Keratinocyte (primary cell): Measurements from ENCODE around the gene BCL2. TPM values are rescaled to one million over a fixed set of nuclear protein-coding genes. Genes with fewer than 3 reads are reported as not detected.

Experiments
- DNase-seq: peaks from one replicate; pipeline ENCODE4 v3.0.0-alpha.2; 2011; ENCODE audit warnings: low read depth, missing footprints, low spot score
- FAIRE-seq: peaks from 2 replicates; lab custom pipeline; 2011; peaks lifted over from hg19 to GRCh38; lab: Jason Lieb, UNC
- H2AFZ ChIP-seq: 2 replicates; pipeline ENCODE4 v1.6.0; 2012; ENCODE audit warnings: low read length, control low read depth, inconsistent platforms; ENCODE audit not compliant: control insufficient read depth
- H3K27ac ChIP-seq: 2 replicates; pipeline ENCODE4 v1.5.1; 2011; ENCODE audit warnings: low read length; ENCODE audit not compliant: control insufficient read depth, insufficient read depth
- H3K27me3 ChIP-seq: 3 replicates; pipeline ENCODE4 v1.6.0; 2011; ENCODE audit warnings: low read length; ENCODE audit not compliant: control insufficient read depth, insufficient read depth; ENCODE audit errors: extremely low read depth
- H3K36me3 ChIP-seq, 2 experiments: 2 replicates in 1 of 2; 3 replicates in 1 of 2; pipeline ENCODE4 v1.5.1; 2011; ENCODE audit warnings: low read length in 2 of 2, mild to moderate bottlenecking in 1 of 2; ENCODE audit not compliant: control insufficient read depth in 2 of 2, insufficient read depth in 2 of 2; ENCODE audit errors: extremely low read depth in 1 of 2
- H3K4me1 ChIP-seq: 3 replicates; pipeline ENCODE4 v1.5.1; 2011; ENCODE audit warnings: low read length; ENCODE audit not compliant: control insufficient read depth, insufficient read depth; ENCODE audit errors: extremely low read depth
- H3K4me2 ChIP-seq: 3 replicates; pipeline ENCODE4 v1.6.0; 2011; ENCODE audit warnings: low read depth, low read length; ENCODE audit not compliant: control insufficient read depth, insufficient read depth; ENCODE audit errors: extremely low read depth
- H3K4me3 ChIP-seq, 3 experiments: fragments of 200-600 bp in 1 of 3; sonication (generic) in 1 of 3; 2 replicates in 2 of 3; 3 replicates in 1 of 3; pipeline ENCODE4 v1.5.1; 2011 to 2016; ENCODE audit warnings: low read length in 3 of 3, mild to moderate bottlenecking in 3 of 3, control low read depth in 2 of 3, inconsistent platforms in 1 of 3, low read depth in 1 of 3, mixed read lengths in 1 of 3, mixed run types in 1 of 3, moderate library complexity in 1 of 3; ENCODE audit not compliant: control insufficient read depth in 2 of 3, insufficient read depth in 2 of 3; ENCODE audit errors: extremely low read depth in 1 of 3
- H3K79me2 ChIP-seq: 2 replicates; pipeline ENCODE4 v1.6.0; 2012; ENCODE audit warnings: low read length; ENCODE audit not compliant: control insufficient read depth, insufficient read depth
- H3K9ac ChIP-seq: 3 replicates; pipeline ENCODE4 v1.6.0; 2011; ENCODE audit warnings: low read length; ENCODE audit not compliant: control insufficient read depth, insufficient read depth; ENCODE audit errors: extremely low read depth
- H3K9me1 ChIP-seq: 3 replicates; pipeline ENCODE4 v1.6.0; 2011; ENCODE audit warnings: low read length; ENCODE audit not compliant: control insufficient read depth, insufficient read depth; ENCODE audit errors: extremely low read depth
- H3K9me3 ChIP-seq: 2 replicates; pipeline ENCODE4 v1.5.1; 2012; ENCODE audit warnings: low read depth, low read length; ENCODE audit not compliant: control insufficient read depth
- H4K20me1 ChIP-seq: 3 replicates; pipeline ENCODE4 v1.6.0; 2011; ENCODE audit warnings: low read length; ENCODE audit not compliant: control insufficient read depth, insufficient read depth; ENCODE audit errors: extremely low read depth
- EZH2 ChIP-seq: IDR thresholded peaks from one replicate; pipeline ENCODE4 v1.6.1; 2012; ENCODE audit warnings: inconsistent platforms, mild to moderate bottlenecking, low read length, moderate library complexity
- dilution Hi-C: fragments of 300-500 bp; cut with MboI; formaldehyde crosslinking; loops from one replicate; pipeline ENCODE4 v1.7.0; 2020; ENCODE audit warnings: low sequenced_read_pairs; ENCODE audit not compliant: extremely low pct_ligation_motif_present
- polyA plus RNA-seq, 5 experiments: library from polyadenylated mRNA; depleted of rRNA in 3 of 5; stranded (reverse) in 3 of 5; stranded (forward) in 1 of 5; unstranded in 1 of 5; fragments of >200 nt; gene quantifications; 1 replicate in 1 of 5; 2 replicates in 3 of 5; 3 replicates in 1 of 5; pipeline versions ENCODE4 v1.2.1 to v1.2.3, GENCODE V29; 2011 to 2012; ENCODE audit warnings: missing spikeins in 2 of 5, low read depth in 1 of 5, low replicate concordance in 1 of 5
- TF ChIP-seq, protein P1 (sequence below), 3 experiments: IDR thresholded peaks in 1 of 3; conservative IDR thresholded peaks in 1 of 3; optimal IDR thresholded peaks in 1 of 3; 2 replicates in 2 of 3; 3 replicates in 1 of 3; pipeline versions ENCODE3 to v1.5.1; 2011; ENCODE audit warnings: low read length in 3 of 3, mild to moderate bottlenecking in 3 of 3, moderate library complexity in 2 of 3, control low read depth in 1 of 3, inconsistent platforms in 1 of 3; ENCODE audit not compliant: insufficient read depth in 2 of 3; ENCODE audit errors: extremely low read depth in 1 of 3

The BCL2 gene
- polyA plus RNA-seq, 1 donor (not counting 4 experiments of a cell fraction or from before 2014, with no cell fraction given) = 0.30 TPM

DNA sequence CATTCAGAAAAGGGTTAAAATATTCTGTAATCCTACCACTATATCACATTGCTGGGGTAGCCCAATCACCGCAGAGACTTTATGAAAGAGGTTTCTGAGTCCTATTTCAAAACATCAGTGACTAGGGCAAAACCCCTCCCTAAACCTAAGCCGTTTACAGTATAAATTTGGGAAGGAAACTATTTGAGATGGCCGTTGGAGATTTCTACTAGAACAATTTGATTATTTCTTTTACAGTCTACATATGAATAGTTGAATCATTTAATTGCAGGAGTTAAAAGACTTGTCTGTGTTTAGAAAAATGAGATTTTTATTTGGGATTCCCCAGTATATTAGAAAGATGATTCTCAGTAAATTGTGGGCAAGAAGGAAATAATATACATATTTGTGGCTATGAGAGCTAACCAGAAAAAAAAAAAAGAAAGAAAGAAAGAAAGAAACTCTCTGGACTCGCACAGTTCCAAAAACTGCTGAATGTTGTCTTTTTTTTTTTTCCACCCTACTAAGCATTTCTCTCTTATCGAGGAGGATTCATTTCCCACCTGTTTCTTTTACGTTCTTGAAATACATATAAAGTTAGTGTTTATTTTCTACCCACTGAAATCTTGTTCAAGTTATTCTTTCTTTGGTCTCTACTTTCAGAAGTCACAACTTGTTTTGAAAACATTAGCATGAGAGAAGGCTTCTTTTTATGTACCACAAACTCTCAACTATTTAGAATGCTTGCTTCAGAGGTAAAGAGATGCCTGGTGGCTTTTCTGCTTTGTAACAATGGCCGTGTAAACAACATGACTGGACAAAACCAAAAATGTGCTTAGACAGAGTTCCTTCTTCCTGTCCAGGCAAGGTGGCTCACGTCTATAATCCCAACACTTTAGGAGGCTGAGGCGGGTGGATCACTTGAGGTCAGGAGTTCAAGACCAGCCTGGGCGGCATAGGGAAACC is 65.9 kb downstream of the BCL2 start:
- FAIRE-seq = no peak
- Histone ChIP-seq H3K4me1 (no peaks in the 10 kb centered on the region), H3K36me3 (no peaks in the 10 kb centered on the region), H3K4me2 (peak overlapping the region; percentile 25), H3K9ac (no peak overlapping the region), H3K79me2 (no peaks in the 10 kb centered on the region), H4K20me1 (no peaks in the 10 kb centered on the region), H3K27ac (no peak overlapping the region), H3K4me3 (no peak overlapping the region), H3K27me3 (peaks cover 3% of the 10 kb centered on the region), H3K9me3 (no peaks in the 10 kb centered on the region), H2AFZ (peak overlapping the region; percentile 14), H3K9me1 (no peaks in the 10 kb centered on the region)
- no peak for TF ChIP-seq EZH2
- TF ChIP-seq, protein P1, sequence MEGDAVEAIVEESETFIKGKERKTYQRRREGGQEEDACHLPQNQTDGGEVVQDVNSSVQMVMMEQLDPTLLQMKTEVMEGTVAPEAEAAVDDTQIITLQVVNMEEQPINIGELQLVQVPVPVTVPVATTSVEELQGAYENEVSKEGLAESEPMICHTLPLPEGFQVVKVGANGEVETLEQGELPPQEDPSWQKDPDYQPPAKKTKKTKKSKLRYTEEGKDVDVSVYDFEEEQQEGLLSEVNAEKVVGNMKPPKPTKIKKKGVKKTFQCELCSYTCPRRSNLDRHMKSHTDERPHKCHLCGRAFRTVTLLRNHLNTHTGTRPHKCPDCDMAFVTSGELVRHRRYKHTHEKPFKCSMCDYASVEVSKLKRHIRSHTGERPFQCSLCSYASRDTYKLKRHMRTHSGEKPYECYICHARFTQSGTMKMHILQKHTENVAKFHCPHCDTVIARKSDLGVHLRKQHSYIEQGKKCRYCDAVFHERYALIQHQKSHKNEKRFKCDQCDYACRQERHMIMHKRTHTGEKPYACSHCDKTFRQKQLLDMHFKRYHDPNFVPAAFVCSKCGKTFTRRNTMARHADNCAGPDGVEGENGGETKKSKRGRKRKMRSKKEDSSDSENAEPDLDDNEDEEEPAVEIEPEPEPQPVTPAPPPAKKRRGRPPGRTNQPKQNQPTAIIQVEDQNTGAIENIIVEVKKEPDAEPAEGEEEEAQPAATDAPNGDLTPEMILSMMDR (optimal IDR thresholded peaks at IDR 0.05 in 1 of 3, IDR thresholded peaks at IDR 0.05 in 1 of 3, conservative IDR thresholded peaks at IDR 0.05 in 1 of 3; ENCODE audit: extremely low read depth in 1 of 3, insufficient read depth in 2 of 3, low read length in 3 of 3) = no peak
- peak; percentile 7 for DNase-seq
- dilution Hi-C loops = no loop called here

DNA sequence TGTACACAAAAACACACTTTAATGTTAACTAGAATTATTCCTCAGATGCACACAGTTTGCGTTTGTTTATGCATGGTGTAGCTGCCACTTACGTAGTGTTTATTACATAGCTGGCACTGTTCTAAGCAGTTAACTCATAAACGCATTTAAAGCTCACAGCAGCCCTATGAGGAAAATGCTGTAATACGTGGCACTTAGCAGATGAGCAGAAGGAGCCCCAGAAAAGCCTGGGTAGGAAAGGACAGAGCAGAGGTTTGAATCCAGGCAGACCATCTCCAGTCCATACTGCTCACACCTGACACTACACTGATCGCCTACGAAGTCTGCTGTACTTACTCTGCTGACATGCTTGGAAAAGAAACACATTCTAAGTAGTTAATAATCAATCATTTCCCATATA is 66.6 kb downstream of the BCL2 start:
- dilution Hi-C loops = no loop called here
- DNase-seq (no peak), FAIRE-seq (no peak)
- Histone ChIP-seq H3K9me3 (no peaks in the 10 kb centered on the region), H3K4me1 (no peaks in the 10 kb centered on the region), H3K79me2 (no peaks in the 10 kb centered on the region), H3K9ac (no peak overlapping the region), H2AFZ (peak overlapping the region; percentile 14), H3K27me3 (peaks cover 3% of the 10 kb centered on the region), H3K27ac (no peak overlapping the region), H3K36me3 (no peaks in the 10 kb centered on the region), H4K20me1 (no peaks in the 10 kb centered on the region), H3K9me1 (no peaks in the 10 kb centered on the region), H3K4me2 (no peak overlapping the region), H3K4me3 (no peak overlapping the region)
- no peak for TF ChIP-seq EZH2
- TF ChIP-seq, protein P1 (optimal IDR thresholded peaks at IDR 0.05 in 1 of 3, IDR thresholded peaks at IDR 0.05 in 1 of 3, conservative IDR thresholded peaks at IDR 0.05 in 1 of 3; ENCODE audit: extremely low read depth in 1 of 3, insufficient read depth in 2 of 3, low read length in 3 of 3) = no peak
